Mesothelial cell of epicardium (in vitro differentiated cells): ENCODE results near the gene SAMD8. TPM values are rescaled to one million over a fixed set of nuclear protein-coding genes. Genes with fewer than 3 reads are reported as not detected.

ENCODE experiments used
- DNase-seq, 2 experiments: peaks; one replicate each; pipeline ENCODE4 v3.0.0; 2021; ENCODE audit warnings: low spot score in 2 of 2; ENCODE audit not compliant: unreplicated experiment in 2 of 2
- H3K27ac Mint-ChIP-seq: 2 replicates; pipeline ENCODE4 v1.8.0; 2021; ENCODE audit warnings: mixed read lengths
- H3K27me3 Mint-ChIP-seq: 2 replicates; pipeline ENCODE4 v1.8.0; 2021; ENCODE audit warnings: low read depth, mixed read lengths
- H3K36me3 Mint-ChIP-seq: 2 replicates; pipeline ENCODE4 v1.8.0; 2021; ENCODE audit warnings: mixed read lengths
- H3K4me1 Mint-ChIP-seq: 2 replicates; pipeline ENCODE4 v1.8.0; 2021; ENCODE audit warnings: mixed read lengths
- H3K4me3 Mint-ChIP-seq: 2 replicates; pipeline ENCODE4 v1.8.0; 2021; ENCODE audit warnings: mild to moderate bottlenecking, moderate library complexity, mixed read lengths
- H3K9me3 Mint-ChIP-seq: 2 replicates; pipeline ENCODE4 v1.8.0; 2021; ENCODE audit warnings: mixed read lengths
- CTCF ChIP-seq: fragments of 200-600 bp; sonication (generic); IDR thresholded peaks from one replicate; pipeline ENCODE4 v1.5.0; 2021; ENCODE audit warnings: antibody characterized with exemption; ENCODE audit not compliant: unreplicated experiment
- total RNA-seq: library from RNA; stranded (reverse); gene quantifications from 3 replicates; pipeline ENCODE4 v1.2.1, GENCODE V29; 2021

The SAMD8 gene
- total RNA-seq, 1 donor from 2014 or later = 25.6 TPM

- no peak for TF ChIP-seq CTCF
- Mint-ChIP-seq H3K36me3 (no peaks in the 10 kb centered on the region), H3K4me1 (peaks cover 32% of the 10 kb centered on the region), H3K27me3 (no peaks in the 10 kb centered on the region), H3K27ac (no peak overlapping the region), H3K4me3 (no peak overlapping the region), H3K9me3 (no peaks in the 10 kb centered on the region)
- DNase-seq = no peak
These were observed 38.7 kb upstream of the SAMD8 start for GRCh38 chr10:75072727-75073126.

GRCh38 chr10:75073442-75073841, 38.0 kb upstream of the SAMD8 start:
- no peak overlapping the region for H3K27ac Mint-ChIP-seq
- DNase-seq = no peak
- no peaks in the 10 kb centered on the region for H3K36me3 Mint-ChIP-seq
- H3K27me3 Mint-ChIP-seq = no peaks in the 10 kb centered on the region
- no peak overlapping the region for H3K4me3 Mint-ChIP-seq
- TF ChIP-seq CTCF = no peak
- H3K4me1 Mint-ChIP-seq = peaks cover 31% of the 10 kb centered on the region
- no peaks in the 10 kb centered on the region for H3K9me3 Mint-ChIP-seq

- DNase-seq = no peak
- Mint-ChIP-seq H3K4me1 (peaks cover 27% of the 10 kb centered on the region), H3K4me3 (no peak overlapping the region), H3K27ac (no peak overlapping the region), H3K36me3 (no peaks in the 10 kb centered on the region), H3K9me3 (no peaks in the 10 kb centered on the region), H3K27me3 (no peaks in the 10 kb centered on the region)
- TF ChIP-seq CTCF = no peak
These were observed 36.6 kb upstream of the SAMD8 start for GRCh38 chr10:75074711-75075445.

GRCh38 chr10:75076348-75076747, 35.1 kb upstream of the SAMD8 start:
- no peaks in the 10 kb centered on the region for H3K27me3 Mint-ChIP-seq
- no peak for TF ChIP-seq CTCF
- H3K36me3 Mint-ChIP-seq = peaks cover 2% of the 10 kb centered on the region
- peaks cover 3% of the 10 kb centered on the region for H3K9me3 Mint-ChIP-seq
- no peak overlapping the region for H3K27ac Mint-ChIP-seq
- H3K4me1 Mint-ChIP-seq = peaks cover 14% of the 10 kb centered on the region
- DNase-seq = no peak
- no peak overlapping the region for H3K4me3 Mint-ChIP-seq

- no peak for DNase-seq
- Mint-ChIP-seq H3K4me3 (no peak overlapping the region), H3K27ac (no peak overlapping the region), H3K9me3 (peaks cover 8% of the 10 kb centered on the region), H3K36me3 (peaks cover 5% of the 10 kb centered on the region), H3K4me1 (peaks cover 18% of the 10 kb centered on the region), H3K27me3 (no peaks in the 10 kb centered on the region)
- TF ChIP-seq CTCF = no peak
These were observed 31.9 kb upstream of the SAMD8 start for GRCh38 chr10:75079436-75080083.
